Stomach (tissue), 9 donors: Measurements from ENCODE around the gene DDR1. TPM values are rescaled to one million over a fixed set of nuclear protein-coding genes. Genes with fewer than 3 reads are reported as not detected.
A peak's percentile ranks its signal among the peaks of the same experiment; 100 is the strongest.
"Not testable (repeated sequence)": the region's sequence is repeated elsewhere in the genome, so short reads cannot be mapped to it uniquely, and the experiment has no call there.

ENCODE experiments used
- DNase-seq, 2 donors: peaks; one replicate each; pipeline versions ENCODE4 v3.0.0 to v3.0.0-alpha.2; 2013 to 2019
- H3K27ac ChIP-seq, 5 donors: fragments of 200-600 bp in 4 of 5; sonication (generic) in 4 of 5; one replicate each; pipeline ENCODE4 v1.5.1; 2013 to 2019; ENCODE audit warnings: mild to moderate bottlenecking in 1 of 5, moderate library complexity in 1 of 5
- H3K27me3 ChIP-seq, 3 donors: fragments of 200-600 bp; sonication (generic); one replicate each; pipeline ENCODE4 v1.5.1; 2017 to 2019; ENCODE audit warnings: mixed run types in 1 of 3
- H3K36me3 ChIP-seq, 4 donors: fragments of 200-600 bp; sonication (generic); 1 replicate in 3 of 4; 2 replicates in 1 of 4; pipeline ENCODE4 v1.5.1; 2016 to 2019
- H3K4me1 ChIP-seq, 4 donors: fragments of 200-600 bp; sonication (generic); one replicate each; pipeline ENCODE4 v1.5.1; 2016 to 2019
- H3K4me3 ChIP-seq, 4 donors: fragments of 200-600 bp; sonication (generic) in 3 of 4; one replicate each; pipeline ENCODE4 v1.5.1; 2016 to 2019; ENCODE audit warnings: mild to moderate bottlenecking in 1 of 4
- H3K9me3 ChIP-seq, 4 donors: fragments of 200-600 bp; sonication (generic); one replicate each; pipeline ENCODE4 v1.5.1; 2016 to 2019
- EP300 ChIP-seq: sonication (generic); formaldehyde crosslinking; IDR thresholded peaks from one replicate; pipeline ENCODE4 v1.6.1; 2017; ENCODE audit warnings: antibody characterized with exemption
- POLR2A ChIP-seq, 4 donors: fragments of 450-650 bp; IDR thresholded peaks; one replicate each; pipeline ENCODE4 v1.6.1; 2016; ENCODE audit warnings: antibody characterized with exemption in 4 of 4, control low read depth in 2 of 4, mild to moderate bottlenecking in 1 of 4, moderate library complexity in 1 of 4
- POLR2AphosphoS5 ChIP-seq, 3 donors: sonication (generic); formaldehyde crosslinking; IDR thresholded peaks; one replicate each; pipeline ENCODE4 v1.6.1; 2016; ENCODE audit warnings: antibody characterized with exemption in 3 of 3
- WGBS, 5 donors: extraction: QIAGEN DNeasy Blood & Tissue Kit in 3 of 5; methylation state at CpG; one replicate each; pipeline versions ENCODE4 v1.1.5 to v1.1.7; 2013 to 2018; 5-methylcytosine and 5-hydroxymethylcytosine counted together
- intact Hi-C: fragments of 100-400 bp; cut with DNase I; formaldehyde crosslinking; loops from one replicate; pipeline ENCODE4 v1.15.1; 2023; ENCODE audit warnings: low total_unique reads
- polyA plus RNA-seq, 3 donors: library from polyadenylated mRNA; stranded (reverse); fragments of 200-250 nt; gene quantifications; one replicate each; pipeline ENCODE4 v1.2.3, GENCODE V29; 2013
- total RNA-seq, 5 donors: library from RNA; depleted of rRNA; stranded (reverse); fragments of >200 nt; gene quantifications; one replicate each; pipeline versions ENCODE4 v1.1.0 to v1.2.3, GENCODE V29; 2014 to 2016
- TF ChIP-seq, protein P1 (sequence below), 7 experiments: fragments of 450-650 bp in 4 of 7; fragments of 200-600 bp in 3 of 7; sonication (generic) in 3 of 7; IDR thresholded peaks; one replicate each; pipeline ENCODE4 v1.5.1; 2016 to 2019; ENCODE audit warnings: antibody characterized with exemption in 7 of 7, control low read depth in 2 of 7, mild to moderate bottlenecking in 1 of 7
- donor health status: healthy with polysubstance abuse.
- donor health status: Bipolar disorder and iron deficiency.
- donor health status: healthy.

Gene DDR1
- total and polyA plus RNA-seq, 8 donors, result 17.6 to 144 (median 82.4) TPM

- Histone ChIP-seq H3K27me3 (no peaks in the 10 kb centered on the region), H3K36me3 (peaks cover 40 to 68% (median 63%) of the 10 kb centered on the region in 4 donors), H3K4me1 (peaks cover 25 to 40% (median 30%) of the 10 kb centered on the region in 4 donors), H3K9me3 (no peaks in the 10 kb centered on the region), H3K4me3 (no peak overlapping the region), H3K27ac (no peak overlapping the region)
- TF ChIP-seq, protein P1, sequence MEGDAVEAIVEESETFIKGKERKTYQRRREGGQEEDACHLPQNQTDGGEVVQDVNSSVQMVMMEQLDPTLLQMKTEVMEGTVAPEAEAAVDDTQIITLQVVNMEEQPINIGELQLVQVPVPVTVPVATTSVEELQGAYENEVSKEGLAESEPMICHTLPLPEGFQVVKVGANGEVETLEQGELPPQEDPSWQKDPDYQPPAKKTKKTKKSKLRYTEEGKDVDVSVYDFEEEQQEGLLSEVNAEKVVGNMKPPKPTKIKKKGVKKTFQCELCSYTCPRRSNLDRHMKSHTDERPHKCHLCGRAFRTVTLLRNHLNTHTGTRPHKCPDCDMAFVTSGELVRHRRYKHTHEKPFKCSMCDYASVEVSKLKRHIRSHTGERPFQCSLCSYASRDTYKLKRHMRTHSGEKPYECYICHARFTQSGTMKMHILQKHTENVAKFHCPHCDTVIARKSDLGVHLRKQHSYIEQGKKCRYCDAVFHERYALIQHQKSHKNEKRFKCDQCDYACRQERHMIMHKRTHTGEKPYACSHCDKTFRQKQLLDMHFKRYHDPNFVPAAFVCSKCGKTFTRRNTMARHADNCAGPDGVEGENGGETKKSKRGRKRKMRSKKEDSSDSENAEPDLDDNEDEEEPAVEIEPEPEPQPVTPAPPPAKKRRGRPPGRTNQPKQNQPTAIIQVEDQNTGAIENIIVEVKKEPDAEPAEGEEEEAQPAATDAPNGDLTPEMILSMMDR (IDR thresholded peaks at IDR 0.05), result no peak
- no peak for TF ChIP-seq POLR2A (IDR thresholded peaks at IDR 0.05)
- TF ChIP-seq POLR2AphosphoS5 (IDR thresholded peaks at IDR 0.05), result no peak
- TF ChIP-seq EP300, result no peak
- intact Hi-C loops, result no loop called here
- WGBS, 5 donors, result 67 to 84% (median 77%) methylated on average over 8 of the region's 8 CpGs
- DNase-seq, result no peak
These were observed 33.2 kb downstream of the DDR1 start for GRCh38 chr6:30917487-30917886.

DNA sequence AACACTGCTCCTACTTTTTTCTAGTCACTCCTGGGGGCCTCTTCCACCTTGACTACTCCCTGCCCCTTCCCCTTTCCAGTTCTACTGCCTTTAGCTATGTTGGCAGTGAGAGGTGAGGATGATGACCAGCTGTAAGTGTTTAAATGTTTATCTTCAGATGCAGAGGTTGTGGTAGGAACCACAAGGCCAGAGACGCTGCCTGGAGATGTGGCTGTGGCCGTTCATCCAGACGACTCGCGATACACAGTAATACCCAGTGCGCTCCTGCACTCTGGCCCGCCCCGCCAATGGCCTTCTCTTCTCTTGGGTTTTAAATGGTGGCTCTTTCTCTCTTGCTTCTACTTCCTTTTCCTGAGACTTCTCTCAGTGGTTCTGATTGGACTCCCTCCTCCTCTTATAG is 34.4 kb downstream of the DDR1 start:
- Histone ChIP-seq H3K27me3 (no peaks in the 10 kb centered on the region), H3K4me1 (peaks cover 18 to 33% (median 22%) of the 10 kb centered on the region in 4 donors), H3K36me3 (peaks cover 52 to 73% (median 72%) of the 10 kb centered on the region in 4 donors), H3K27ac (no peak overlapping the region), H3K4me3 (no peak overlapping the region), H3K9me3 (no peaks in the 10 kb centered on the region)
- TF ChIP-seq EP300 (no peak), POLR2A (IDR thresholded peaks at IDR 0.05) (no peak), POLR2AphosphoS5 (IDR thresholded peaks at IDR 0.05) (no peak)
- TF ChIP-seq, protein P1 (IDR thresholded peaks at IDR 0.05), result no peak
- intact Hi-C loops, result no loop called here
- WGBS, 5 donors, result 87 to 97% (median 96%) methylated on average over 8 of the region's 8 CpGs
- no peak for DNase-seq

DNA sequence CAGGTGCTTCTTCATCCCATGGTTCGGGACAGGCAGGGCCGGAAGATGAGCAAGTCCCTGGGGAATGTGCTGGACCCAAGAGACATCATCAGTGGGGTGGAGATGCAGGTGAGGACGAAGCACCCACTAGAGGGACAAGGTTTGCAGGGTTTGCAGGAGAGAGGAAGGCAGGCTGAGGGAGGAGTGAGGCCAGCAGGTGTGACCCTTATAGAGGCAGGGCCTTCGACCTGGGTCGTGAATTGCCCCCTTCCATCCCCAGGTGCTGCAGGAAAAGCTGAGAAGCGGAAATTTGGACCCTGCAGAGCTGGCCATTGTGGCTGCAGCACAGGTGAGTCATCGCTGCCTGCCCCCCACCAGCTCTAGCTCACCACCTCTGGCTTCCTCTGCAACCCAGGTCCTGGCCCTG is 38.1 kb downstream of the DDR1 start:
- Histone ChIP-seq H3K4me3 (no peak overlapping the region), H3K27me3 (no peaks in the 10 kb centered on the region), H3K4me1 (peaks cover 0 to 12% (median 0%) of the 10 kb centered on the region in 4 donors), H3K36me3 (peaks cover 72 to 100% (median 97%) of the 10 kb centered on the region in 4 donors), H3K9me3 (no peaks in the 10 kb centered on the region), H3K27ac (no peak overlapping the region)
- DNase-seq, result no peak
- WGBS, 5 donors, result 88 to 97% (median 90%) methylated on average over 6 to 7 of the region's 7 CpGs
- TF ChIP-seq POLR2AphosphoS5 (IDR thresholded peaks at IDR 0.05) (no peak), EP300 (no peak), POLR2A (IDR thresholded peaks at IDR 0.05) (no peak)
- TF ChIP-seq, protein P1 (IDR thresholded peaks at IDR 0.05), result no peak
- intact Hi-C loops, result loop anchor here (5.0 kb wide), 1 partner anchor 155 kb away; no protein-coding TSS in a partner anchor

- H3K4me3 ChIP-seq, H3K27me3 ChIP-seq, H3K27ac ChIP-seq, DNase-seq, H3K9me3 ChIP-seq: not testable (repeated sequence)
- WGBS, 5 donors, result 81 to 100% (median 86%) methylated on average over 1 to 9 of the region's 9 CpGs
- H3K4me1 ChIP-seq, result peaks cover 0 to 12% (median 0%) of the 10 kb centered on the region in 4 donors
- H3K36me3 ChIP-seq, result peaks cover 61 to 92% (median 80%) of the 10 kb centered on the region in 4 donors
- intact Hi-C loops, result loop anchor here (5.0 kb wide), 1 partner anchor 153 kb away; no protein-coding TSS in a partner anchor
These were observed 39.8 kb downstream of the DDR1 start for GRCh38 chr6:30924040-30924627.

- H3K27ac ChIP-seq, result peak overlapping the region in 4 of 5 donors; percentile 51 to 75 (median 58)
- intact Hi-C loops, result no loop called here
- peaks cover 40 to 67% (median 55%) of the 10 kb centered on the region in 4 donors for H3K36me3 ChIP-seq
- no peak overlapping the region for H3K4me3 ChIP-seq
- TF ChIP-seq, protein P1 (IDR thresholded peaks at IDR 0.05), result no peak
- no peak for TF ChIP-seq EP300
- no peak for TF ChIP-seq POLR2A (IDR thresholded peaks at IDR 0.05)
- TF ChIP-seq POLR2AphosphoS5 (IDR thresholded peaks at IDR 0.05), result peak in 2 of 3 donors; percentile 32 to 60
- peaks cover 3 to 10% (median 10%) of the 10 kb centered on the region in 4 donors for H3K9me3 ChIP-seq
- peak in 1 of 2 donors; percentile 76 for DNase-seq
- WGBS, 5 donors, result 67 to 78% (median 70%) methylated on average over 4 of the region's 4 CpGs
- peaks cover 0 to 17% (median 2%) of the 10 kb centered on the region in 4 donors for H3K4me1 ChIP-seq
- no peaks in the 10 kb centered on the region for H3K27me3 ChIP-seq
These were observed 42.3 kb downstream of the DDR1 start for GRCh38 chr6:30926644-30927043.

- Histone ChIP-seq H3K27ac (peak overlapping the region in 4 of 5 donors; percentile 51 to 75 (median 58)), H3K36me3 (peaks cover 36 to 63% (median 50%) of the 10 kb centered on the region in 4 donors), H3K4me1 (peaks cover 0 to 21% (median 4%) of the 10 kb centered on the region in 4 donors), H3K9me3 (peaks cover 3 to 10% (median 10%) of the 10 kb centered on the region in 4 donors)
- DNase-seq, H3K4me3 ChIP-seq, intact Hi-C loops, H3K27me3 ChIP-seq: not testable (repeated sequence)
- 86 to 99% (median 95%) methylated on average over 3 of the region's 3 CpGs for WGBS, 5 donors
These were observed 42.8 kb downstream of the DDR1 start for GRCh38 chr6:30927080-30927479.
